NCI-H82 treated with DMSO at 0.1 percent for 48 hours (cell line): Measurements from ENCODE around the gene GLIPR1.
"Not testable (repeated sequence)": the region's sequence is repeated elsewhere in the genome, so short reads cannot be mapped to it uniquely, and the experiment has no call there.

Source experiments
- DNase-seq: peaks from one replicate; lab custom pipeline; 2025; ENCODE audit not compliant: unreplicated experiment; lab: John Stamatoyannopoulos, UW

The GLIPR1 gene

GRCh38 chr12:75509621-75510020 lies 29.1 kb downstream of the GLIPR1 start:
- no peak for DNase-seq

- DNase-seq, result peak; percentile 94
Measured at GRCh38 chr12:75511116-75512048, 30.8 kb downstream of the GLIPR1 start, which contains the start of gene KRR1. TSS of gene KRR1 (minus strand) at chr12:75511609. CDS start at chr12:75511597, 12 bp downstream.

DNA sequence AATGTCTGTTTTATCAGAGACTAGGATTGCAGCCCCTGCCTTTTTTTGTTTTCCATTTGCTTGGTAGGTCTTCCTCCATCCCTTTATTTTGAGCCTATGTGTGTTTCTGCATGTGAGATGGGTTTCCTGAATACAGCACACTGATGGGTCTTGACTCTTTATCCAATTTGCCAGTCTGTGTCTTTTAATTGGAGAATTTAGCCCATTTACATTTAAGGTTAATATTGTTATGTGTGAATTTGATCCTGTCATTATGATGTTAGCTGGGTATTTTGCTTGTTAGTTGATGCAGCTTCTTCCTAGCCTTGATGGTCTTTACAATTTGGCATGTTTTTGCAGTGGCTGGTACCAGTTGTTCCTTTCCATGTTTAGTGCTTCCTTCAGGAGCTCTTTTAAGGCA lies 40.7 kb downstream of the GLIPR1 start:
- not testable (repeated sequence) for DNase-seq

- DNase-seq, result not testable (repeated sequence)
Measured at GRCh38 chr12:75522124-75522523, 41.6 kb downstream of the GLIPR1 start.

DNA sequence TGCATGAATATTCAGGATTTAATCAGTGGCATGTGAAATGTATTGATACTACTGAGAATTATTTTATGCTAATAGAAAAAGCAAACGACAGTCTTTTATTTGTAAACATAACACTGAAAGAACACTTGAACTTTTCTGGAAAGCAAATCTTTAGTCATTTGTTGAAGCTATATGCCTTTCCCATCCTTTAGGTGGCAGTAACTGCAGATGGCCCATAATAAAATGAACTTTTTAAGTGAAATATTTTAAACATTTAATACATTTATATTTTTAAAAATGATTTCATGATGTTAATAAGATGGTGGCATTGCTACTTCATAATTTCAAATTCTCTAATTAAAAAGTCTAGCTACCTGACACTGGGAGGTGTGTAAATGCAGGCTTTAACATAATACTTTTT lies 44.7 kb downstream of the GLIPR1 start:
- no peak for DNase-seq

DNA sequence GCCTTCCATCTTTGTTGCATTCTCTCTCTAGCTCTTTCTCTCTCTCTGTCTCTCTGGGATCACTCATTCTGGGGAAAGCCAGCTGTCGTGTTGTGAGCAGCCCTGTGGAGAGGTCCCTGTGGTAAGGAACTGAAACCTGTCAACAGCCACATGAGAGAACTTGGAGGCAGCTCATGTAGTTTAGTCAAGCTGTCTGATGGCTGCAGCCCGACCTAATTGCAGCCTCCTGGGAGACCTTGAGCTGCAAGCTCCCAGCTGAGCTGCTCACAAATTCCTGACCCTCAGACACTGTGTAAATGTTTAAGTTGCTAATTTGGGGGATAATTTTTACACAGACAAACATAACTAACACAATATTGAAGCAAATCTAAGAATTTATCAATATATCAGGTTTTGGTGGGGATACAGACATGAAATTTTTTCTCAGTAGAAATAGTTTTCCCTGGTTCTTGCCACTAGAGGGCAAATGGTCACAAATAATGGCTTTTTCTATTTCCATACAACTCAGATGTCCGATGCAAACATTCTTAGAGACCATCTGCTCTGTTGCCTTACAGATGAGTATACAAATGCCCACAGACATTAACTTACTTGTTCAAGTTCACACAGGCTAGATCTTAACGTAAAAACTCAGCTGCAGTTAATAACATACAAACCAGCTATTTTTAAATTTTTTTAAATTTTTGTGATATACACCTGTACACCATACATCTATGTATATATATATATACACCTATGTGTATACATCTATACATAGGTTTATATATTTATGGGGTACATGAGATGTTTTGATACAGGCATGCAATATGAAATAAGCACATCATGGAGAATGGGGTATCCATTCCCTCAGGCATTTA lies 46.3 kb downstream of the GLIPR1 start:
- DNase-seq, result peak; percentile 57

DNA sequence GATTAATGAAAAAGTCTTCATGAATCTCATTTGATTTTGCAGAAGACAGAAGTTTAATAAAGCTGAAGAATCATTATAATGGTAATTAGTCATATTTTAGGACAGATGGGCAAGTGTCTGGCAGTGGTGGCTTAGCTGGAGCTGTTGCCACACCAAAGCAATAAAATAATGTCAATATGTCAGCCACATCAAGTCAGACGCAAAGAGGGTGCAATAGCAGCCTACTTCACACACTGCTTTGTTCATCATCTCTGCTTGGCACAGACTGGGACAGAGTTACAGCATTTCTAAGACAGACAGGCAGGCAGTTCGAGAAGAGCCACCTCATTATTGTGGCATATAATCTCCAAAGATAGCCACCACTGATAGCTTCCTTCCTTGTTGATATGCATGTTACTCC lies 47.7 kb downstream of the GLIPR1 start:
- no peak for DNase-seq

DNA sequence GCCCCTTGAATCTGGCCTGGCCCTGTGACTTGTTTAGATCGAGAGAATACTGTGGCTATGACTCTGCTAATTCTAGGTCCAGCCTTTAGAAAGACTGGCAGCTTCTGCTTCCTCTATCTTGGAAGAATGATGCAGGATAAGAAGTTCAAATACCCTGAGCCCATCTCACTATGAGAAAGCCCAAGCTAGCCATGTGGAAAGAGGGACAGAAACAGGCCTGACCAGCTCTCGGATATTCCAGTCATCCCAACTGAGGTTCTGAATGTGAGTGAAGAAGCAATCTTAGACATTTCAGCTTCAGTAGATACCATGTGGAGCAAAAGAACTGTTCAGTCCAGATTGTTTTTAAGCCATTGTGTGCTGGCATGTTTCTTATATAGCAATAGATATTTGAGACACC lies 48.1 kb downstream of the GLIPR1 start:
- no peak for DNase-seq

DNA sequence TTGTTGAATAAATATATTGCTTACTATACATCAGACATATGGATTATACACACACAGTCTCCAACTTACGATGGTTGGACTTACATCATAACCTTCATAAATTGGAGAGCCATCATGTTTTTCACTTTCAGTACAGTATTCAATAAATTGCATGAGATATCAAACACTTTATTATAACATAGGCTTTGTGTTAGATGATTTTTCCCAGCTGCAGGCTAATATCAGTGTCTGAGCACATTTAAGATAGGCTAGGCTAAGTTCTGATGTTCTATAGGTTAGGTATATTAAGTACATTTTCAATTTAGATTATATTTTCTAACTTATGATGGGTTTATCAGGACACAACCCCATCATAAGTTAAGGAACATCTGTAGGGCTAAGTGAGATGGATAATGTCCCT lies 48.8 kb downstream of the GLIPR1 start:
- no peak for DNase-seq

DNA sequence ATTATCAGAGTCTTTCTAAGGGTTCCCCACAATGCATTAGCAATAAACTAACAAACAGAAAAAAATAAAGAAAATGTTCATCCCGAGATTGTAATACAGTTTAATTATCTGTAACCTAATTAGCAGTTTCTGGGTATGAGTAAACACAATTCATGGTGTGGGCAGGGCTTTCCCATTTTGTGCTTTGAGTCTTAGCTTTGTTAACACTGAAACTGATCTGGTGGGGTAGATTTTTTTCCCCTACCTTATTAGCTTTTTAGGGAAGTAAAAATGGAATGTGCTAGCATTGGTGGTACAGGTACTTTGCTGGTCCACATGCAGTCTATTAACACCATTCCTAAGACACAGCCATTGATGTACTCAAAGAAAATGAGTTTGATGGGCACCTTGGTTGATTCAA lies 49.3 kb downstream of the GLIPR1 start:
- no peak for DNase-seq

- no peak for DNase-seq
Measured at GRCh38 chr12:75533239-75533638, 52.7 kb downstream of the GLIPR1 start.

DNA sequence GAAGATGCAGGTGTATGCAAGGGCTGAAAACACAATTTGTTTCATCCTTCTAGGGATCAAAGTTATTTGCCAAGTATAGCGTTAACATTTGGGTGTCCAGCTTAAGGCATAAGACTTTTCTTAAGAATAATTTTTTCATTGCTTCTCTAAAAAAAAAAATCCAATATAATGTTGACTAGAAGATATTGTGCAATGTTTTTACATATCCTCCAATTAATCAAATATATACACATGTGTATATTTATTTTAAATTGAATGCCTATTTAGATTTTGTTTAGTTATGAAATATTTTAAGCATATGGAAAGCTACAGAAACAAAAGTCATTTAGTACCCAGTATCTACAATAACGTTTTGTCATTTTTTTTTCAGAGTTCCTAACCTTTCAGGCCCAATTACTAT lies 59.3 kb downstream of the GLIPR1 start:
- DNase-seq, result no peak

DNA sequence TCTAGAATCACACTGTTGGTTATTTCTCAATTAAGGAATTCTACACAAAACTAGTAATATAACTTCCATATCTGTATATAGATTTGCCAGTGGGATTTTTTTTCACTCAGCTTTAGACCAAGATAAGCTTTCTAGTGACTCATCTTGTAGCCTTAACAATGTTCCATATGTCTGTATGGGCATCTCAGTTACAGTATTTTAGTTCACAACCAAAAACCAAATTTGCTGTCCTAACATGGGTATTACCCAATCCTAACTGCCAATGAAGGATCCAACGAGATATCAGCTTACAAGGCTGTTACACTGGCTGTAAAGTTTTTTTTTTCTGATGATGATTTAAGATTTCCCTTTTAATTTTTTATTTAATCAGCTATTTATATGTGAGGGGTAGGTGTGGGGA lies 62.4 kb downstream of the GLIPR1 start:
- no peak for DNase-seq

GRCh38 chr12:75543529-75543928 lies 63.0 kb downstream of the GLIPR1 start:
- no peak for DNase-seq

DNA sequence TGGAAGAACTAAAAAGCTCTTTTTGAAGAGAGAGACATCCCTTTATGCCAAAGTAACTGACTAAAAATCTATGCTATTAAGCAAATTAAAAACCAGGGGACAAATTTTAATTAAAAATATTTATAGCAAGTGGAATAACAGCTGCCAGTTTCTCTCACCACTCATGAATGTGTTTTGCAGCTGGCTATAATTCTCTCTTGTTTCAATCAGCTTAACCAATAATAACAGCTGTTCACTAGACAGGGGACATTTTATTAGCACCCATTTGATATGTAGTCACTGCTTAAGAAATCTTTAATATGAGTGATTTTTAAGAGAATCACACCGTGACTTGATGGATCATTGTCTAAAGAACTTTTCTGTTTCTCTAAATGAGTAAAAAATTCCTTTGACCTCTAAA lies 65.1 kb downstream of the GLIPR1 start:
- no peak for DNase-seq

DNA sequence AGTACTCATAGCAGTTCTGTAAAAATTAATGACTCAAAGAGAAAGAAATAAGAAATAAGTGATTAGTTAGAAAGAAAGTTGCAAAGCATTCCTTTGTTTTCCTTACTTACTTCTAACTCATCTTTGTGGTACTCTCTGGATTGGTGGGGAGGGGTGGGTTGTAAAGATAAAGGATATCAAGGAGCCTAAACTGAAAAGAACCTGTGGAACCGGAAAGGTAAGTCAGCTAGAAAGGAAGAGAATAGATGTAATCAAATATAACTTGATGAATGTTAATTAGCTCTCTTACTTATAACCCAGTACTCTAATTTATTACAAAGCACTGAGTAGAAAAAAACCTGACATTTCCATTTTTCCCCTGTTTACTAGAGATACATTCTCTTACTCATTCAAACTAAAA lies 68.3 kb downstream of the GLIPR1 start:
- no peak for DNase-seq

DNA sequence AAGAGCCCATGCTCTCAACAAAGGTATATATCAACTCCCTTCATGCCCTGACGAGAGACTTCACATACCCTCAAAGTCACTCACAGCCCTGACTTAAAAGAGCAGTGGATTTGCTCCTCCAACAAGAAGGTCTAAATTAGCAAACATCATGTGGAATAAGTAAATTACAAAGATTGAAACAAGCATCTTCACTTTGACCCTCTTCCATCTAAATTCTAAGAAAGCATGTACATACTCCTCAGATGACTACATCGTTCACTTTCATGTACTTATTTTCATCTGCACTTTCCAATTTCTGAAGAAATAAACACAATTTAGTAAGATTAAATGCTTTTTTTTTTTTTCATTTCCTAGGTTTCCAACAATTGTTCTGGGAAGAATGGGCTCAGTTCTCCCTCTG lies 69.4 kb downstream of the GLIPR1 start:
- DNase-seq, result no peak

DNA sequence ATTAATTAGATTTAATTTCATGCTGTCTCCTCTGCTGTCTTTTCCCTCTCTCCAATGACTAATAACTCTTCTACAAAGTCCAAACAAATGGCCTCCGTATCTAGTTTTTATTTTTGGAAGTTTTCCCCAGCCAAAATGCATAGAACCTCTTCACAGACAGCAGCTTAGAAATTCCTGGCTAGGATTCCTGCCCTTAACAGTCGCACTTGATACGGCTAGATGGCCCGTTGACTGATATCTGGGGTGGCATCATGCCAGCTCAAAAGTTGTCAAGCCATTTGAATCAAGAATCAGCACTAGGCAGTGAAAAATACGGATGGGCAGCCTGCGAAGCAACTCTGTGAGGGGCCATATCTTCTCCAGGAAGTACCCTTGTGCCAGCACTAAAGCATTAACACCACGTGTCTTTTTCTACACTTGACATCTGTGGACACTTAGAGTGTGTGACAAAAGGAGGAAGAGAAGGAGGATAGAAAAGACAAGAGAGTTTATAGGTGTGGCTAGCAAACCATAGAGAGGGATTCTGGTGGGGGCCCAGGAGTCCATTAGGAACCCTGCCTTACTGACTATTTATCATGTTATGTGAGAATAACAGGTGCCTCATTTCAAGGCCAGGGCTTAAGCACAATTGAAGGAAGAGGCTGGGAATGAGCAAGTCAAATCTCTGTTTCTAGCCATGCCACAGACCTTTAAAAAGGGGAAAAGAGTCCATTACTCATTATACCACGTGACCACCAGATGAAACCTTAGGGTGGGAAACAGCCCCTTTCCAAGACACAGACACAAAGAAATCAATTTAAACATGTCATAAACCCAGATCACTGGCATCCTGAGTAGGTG lies 70.1 kb downstream of the GLIPR1 start:
- no peak for DNase-seq

- DNase-seq, result no peak
Measured at GRCh38 chr12:75551477-75551876, 70.9 kb downstream of the GLIPR1 start.

GRCh38 chr12:75553398-75553797 lies 72.8 kb downstream of the GLIPR1 start:
- peak; percentile 61 for DNase-seq
